GM12878 (cell line): ENCODE measurements around the gene CCL20. TPM values are rescaled to one million over a fixed set of nuclear protein-coding genes. Genes with fewer than 3 reads are reported as not detected.

Experiments
- BCLAF1 ChIP-seq: fragments of 450-650 bp; IDR thresholded peaks from 2 replicates; pipeline ENCODE4 v1.6.1; 2017; ENCODE audit warnings: antibody characterized with exemption, mild to moderate bottlenecking, moderate library complexity
- CBX5 ChIP-seq: sonication (generic); IDR thresholded peaks from 2 replicates; pipeline ENCODE4 v1.6.1; 2016; ENCODE audit warnings: low read depth, moderate library complexity, mild to moderate bottlenecking, inconsistent platforms
- CTCF ChIP-seq, 3 experiments: IDR thresholded peaks in 2 of 3; conservative IDR thresholded peaks in 1 of 3; 2 replicates each; pipeline ENCODE4 v1.5.1; 2011; ENCODE audit warnings: low read depth in 3 of 3, low read length in 3 of 3, mild to moderate bottlenecking in 3 of 3, control low read depth in 2 of 3, moderate library complexity in 2 of 3, inconsistent platforms in 1 of 3, mixed read lengths in 1 of 3; ENCODE audit not compliant: control insufficient read depth in 2 of 3, insufficient read depth in 1 of 3; ENCODE audit errors: extremely low read depth in 1 of 3
- EED ChIP-seq: sonication (generic); IDR thresholded peaks from 2 replicates; pipeline ENCODE4 v1.6.1; 2016; ENCODE audit warnings: antibody characterized with exemption, low read depth
- FOXK2 ChIP-seq: fragments of 450-650 bp; IDR thresholded peaks from 2 replicates; pipeline ENCODE4 v1.6.1; 2017; ENCODE audit warnings: mild to moderate bottlenecking, moderate library complexity
- LARP7 ChIP-seq: fragments of 450-650 bp; IDR thresholded peaks from 2 replicates; pipeline ENCODE4 v1.6.1; 2017; ENCODE audit warnings: mild to moderate bottlenecking
- MYC ChIP-seq: IDR thresholded peaks from 2 replicates; pipeline ENCODE4 v1.6.1; 2011; ENCODE audit warnings: mild to moderate bottlenecking, low read length, moderate library complexity, inconsistent platforms; ENCODE audit not compliant: insufficient read depth, insufficient replicate concordance, insufficient read length, severe bottlenecking
- NR2C2 ChIP-seq: IDR thresholded peaks from 2 replicates; pipeline ENCODE4 v1.6.1; 2011; ENCODE audit warnings: borderline replicate concordance, low read depth; ENCODE audit not compliant: control insufficient read depth, insufficient read length
- NR2F1 ChIP-seq: fragments of 450-650 bp; conservative IDR thresholded peaks from 2 replicates; pipeline ENCODE4 v1.6.1; 2017; ENCODE audit warnings: mild to moderate bottlenecking
- RB1 ChIP-seq: fragments of 450-650 bp; formaldehyde crosslinking; IDR thresholded peaks from 2 replicates; pipeline ENCODE4 v1.6.1; 2017; ENCODE audit warnings: mild to moderate bottlenecking, borderline replicate concordance
- RFX5 ChIP-seq: IDR thresholded peaks from 2 replicates; pipeline ENCODE4 v1.6.1; 2011; ENCODE audit warnings: low read depth, low read length, improper control_type of control experiment
- SMAD5 ChIP-seq: IDR thresholded peaks from 2 replicates; pipeline ENCODE4 v1.6.1; 2016; ENCODE audit warnings: antibody characterized with exemption, low read depth
- SMC3 ChIP-seq: IDR thresholded peaks from 2 replicates; pipeline ENCODE4 v1.6.1; 2011; ENCODE audit warnings: low read length, improper control_type of control experiment, borderline replicate concordance
- STAT3 ChIP-seq: IDR thresholded peaks from 2 replicates; pipeline ENCODE4 v1.6.1; 2011; ENCODE audit warnings: low read depth, low read length, improper control_type of control experiment
- TARDBP ChIP-seq: IDR thresholded peaks from 2 replicates; pipeline ENCODE4 v1.6.1; 2016; ENCODE audit warnings: borderline replicate concordance
- ZNF217 ChIP-seq: fragments of 450-650 bp; IDR thresholded peaks from 2 replicates; pipeline ENCODE4 v1.6.1; 2017; ENCODE audit warnings: antibody characterized with exemption, mild to moderate bottlenecking
- polyA plus RNA-seq, 11 experiments: library from polyadenylated mRNA; depleted of rRNA in 4 of 11; unstranded in 6 of 11; stranded (reverse) in 5 of 11; fragments of >200 nt; fragmentation: Nextera tagmentation in 4 of 11; fragmentation: Illumina TruSeq in 1 of 11; extraction: Ambion mirVana in 4 of 11; extraction: Trizol in 1 of 11; gene quantifications; 1 replicate in 1 of 11; 2 replicates in 10 of 11; pipeline versions ENCODE4 v1.2.1 to v1.2.3, GENCODE V29; 2011 to 2016; ENCODE audit warnings: inconsistent platforms in 2 of 11, missing spikeins in 2 of 11, low read depth in 1 of 11
- total RNA-seq, 4 experiments: library from RNA; depleted of rRNA in 3 of 4; stranded (reverse); fragments of >200 nt in 3 of 4; fragmentation: Illumina TruSeq in 1 of 4; extraction: Trizol in 1 of 4; gene quantifications; 2 replicates each; pipeline versions ENCODE4 v1.2.1 to v1.2.3, GENCODE V29; 2013 to 2021
- TF ChIP-seq, protein P1 (sequence below): fragments of 450-650 bp; IDR thresholded peaks from 2 replicates; pipeline ENCODE4 v1.6.1; 2017; ENCODE audit warnings: mild to moderate bottlenecking, moderate library complexity
- TF ChIP-seq, protein P2 (sequence below): fragments of 450-650 bp; IDR thresholded peaks from 2 replicates; pipeline ENCODE4 v1.6.1; 2016; ENCODE audit warnings: mild to moderate bottlenecking
- TF ChIP-seq, protein P3 (sequence below): fragments of 450-650 bp; conservative IDR thresholded peaks from 2 replicates; pipeline ENCODE4 v1.6.1; 2017; ENCODE audit warnings: mild to moderate bottlenecking, moderate library complexity

The CCL20 gene
- total and polyA plus RNA-seq, 10 of the 15 experiments (the other 5 are each of a cell fraction or from before 2014, with no cell fraction given) = 5.5 to 35.7 (median 15.6) TPM

DNA sequence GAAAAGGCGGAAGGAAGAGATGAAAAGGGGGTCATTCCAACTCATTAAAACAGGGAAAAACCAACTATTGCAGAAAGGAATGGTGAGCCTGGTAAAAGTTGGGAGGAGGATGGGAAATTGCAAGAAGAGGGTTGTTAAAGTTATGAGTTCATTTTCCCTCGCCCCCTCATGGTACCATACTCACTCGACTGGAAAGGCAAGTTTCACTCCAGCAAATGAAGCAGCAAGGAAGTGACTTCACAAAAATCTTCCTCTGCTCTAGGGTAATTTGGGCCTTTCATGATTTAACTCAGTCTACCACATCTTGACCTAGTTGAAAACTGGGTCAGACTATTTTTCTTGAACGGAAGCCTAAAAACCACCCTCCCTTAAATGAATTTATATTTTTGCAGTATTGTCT is 34.9 kb downstream of the CCL20 start (continued):
- TF ChIP-seq, protein P1, sequence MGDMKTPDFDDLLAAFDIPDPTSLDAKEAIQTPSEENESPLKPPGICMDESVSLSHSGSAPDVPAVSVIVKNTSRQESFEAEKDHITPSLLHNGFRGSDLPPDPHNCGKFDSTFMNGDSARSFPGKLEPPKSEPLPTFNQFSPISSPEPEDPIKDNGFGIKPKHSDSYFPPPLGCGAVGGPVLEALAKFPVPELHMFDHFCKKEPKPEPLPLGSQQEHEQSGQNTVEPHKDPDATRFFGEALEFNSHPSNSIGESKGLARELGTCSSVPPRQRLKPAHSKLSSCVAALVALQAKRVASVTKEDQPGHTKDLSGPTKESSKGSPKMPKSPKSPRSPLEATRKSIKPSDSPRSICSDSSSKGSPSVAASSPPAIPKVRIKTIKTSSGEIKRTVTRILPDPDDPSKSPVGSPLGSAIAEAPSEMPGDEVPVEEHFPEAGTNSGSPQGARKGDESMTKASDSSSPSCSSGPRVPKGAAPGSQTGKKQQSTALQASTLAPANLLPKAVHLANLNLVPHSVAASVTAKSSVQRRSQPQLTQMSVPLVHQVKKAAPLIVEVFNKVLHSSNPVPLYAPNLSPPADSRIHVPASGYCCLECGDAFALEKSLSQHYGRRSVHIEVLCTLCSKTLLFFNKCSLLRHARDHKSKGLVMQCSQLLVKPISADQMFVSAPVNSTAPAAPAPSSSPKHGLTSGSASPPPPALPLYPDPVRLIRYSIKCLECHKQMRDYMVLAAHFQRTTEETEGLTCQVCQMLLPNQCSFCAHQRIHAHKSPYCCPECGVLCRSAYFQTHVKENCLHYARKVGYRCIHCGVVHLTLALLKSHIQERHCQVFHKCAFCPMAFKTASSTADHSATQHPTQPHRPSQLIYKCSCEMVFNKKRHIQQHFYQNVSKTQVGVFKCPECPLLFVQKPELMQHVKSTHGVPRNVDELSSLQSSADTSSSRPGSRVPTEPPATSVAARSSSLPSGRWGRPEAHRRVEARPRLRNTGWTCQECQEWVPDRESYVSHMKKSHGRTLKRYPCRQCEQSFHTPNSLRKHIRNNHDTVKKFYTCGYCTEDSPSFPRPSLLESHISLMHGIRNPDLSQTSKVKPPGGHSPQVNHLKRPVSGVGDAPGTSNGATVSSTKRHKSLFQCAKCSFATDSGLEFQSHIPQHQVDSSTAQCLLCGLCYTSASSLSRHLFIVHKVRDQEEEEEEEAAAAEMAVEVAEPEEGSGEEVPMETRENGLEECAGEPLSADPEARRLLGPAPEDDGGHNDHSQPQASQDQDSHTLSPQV = no peak
- TF ChIP-seq CTCF (IDR thresholded peaks at IDR 0.05 in 2 of 3, conservative IDR thresholded peaks at IDR 0.05 in 1 of 3; ENCODE audit: control insufficient read depth in 2 of 3, extremely low read depth in 1 of 3, insufficient read depth in 1 of 3, low read depth in 3 of 3, low read length in 3 of 3) (no peak), EED (peak; percentile 89), SMAD5 (no peak), RFX5 (no peak), STAT3 (no peak), TARDBP (no peak; the same call in 1 of the 2 replicates), LARP7 (no peak), NR2F1 (peak; percentile 88), FOXK2 (no peak), NR2C2 (no peak), SMC3 (no peak), ZNF217 (no peak), RB1 (no peak), MYC (no peak), BCLAF1 (no peak), CBX5 (peak; percentile 51; the same call in 1 of the 2 replicates)
- TF ChIP-seq, protein P2, sequence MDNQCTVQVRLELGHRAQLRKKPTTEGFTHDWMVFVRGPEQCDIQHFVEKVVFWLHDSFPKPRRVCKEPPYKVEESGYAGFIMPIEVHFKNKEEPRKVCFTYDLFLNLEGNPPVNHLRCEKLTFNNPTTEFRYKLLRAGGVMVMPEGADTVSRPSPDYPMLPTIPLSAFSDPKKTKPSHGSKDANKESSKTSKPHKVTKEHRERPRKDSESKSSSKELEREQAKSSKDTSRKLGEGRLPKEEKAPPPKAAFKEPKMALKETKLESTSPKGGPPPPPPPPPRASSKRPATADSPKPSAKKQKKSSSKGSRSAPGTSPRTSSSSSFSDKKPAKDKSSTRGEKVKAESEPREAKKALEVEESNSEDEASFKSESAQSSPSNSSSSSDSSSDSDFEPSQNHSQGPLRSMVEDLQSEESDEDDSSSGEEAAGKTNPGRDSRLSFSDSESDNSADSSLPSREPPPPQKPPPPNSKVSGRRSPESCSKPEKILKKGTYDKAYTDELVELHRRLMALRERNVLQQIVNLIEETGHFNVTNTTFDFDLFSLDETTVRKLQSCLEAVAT = no peak
- TF ChIP-seq, protein P3, sequence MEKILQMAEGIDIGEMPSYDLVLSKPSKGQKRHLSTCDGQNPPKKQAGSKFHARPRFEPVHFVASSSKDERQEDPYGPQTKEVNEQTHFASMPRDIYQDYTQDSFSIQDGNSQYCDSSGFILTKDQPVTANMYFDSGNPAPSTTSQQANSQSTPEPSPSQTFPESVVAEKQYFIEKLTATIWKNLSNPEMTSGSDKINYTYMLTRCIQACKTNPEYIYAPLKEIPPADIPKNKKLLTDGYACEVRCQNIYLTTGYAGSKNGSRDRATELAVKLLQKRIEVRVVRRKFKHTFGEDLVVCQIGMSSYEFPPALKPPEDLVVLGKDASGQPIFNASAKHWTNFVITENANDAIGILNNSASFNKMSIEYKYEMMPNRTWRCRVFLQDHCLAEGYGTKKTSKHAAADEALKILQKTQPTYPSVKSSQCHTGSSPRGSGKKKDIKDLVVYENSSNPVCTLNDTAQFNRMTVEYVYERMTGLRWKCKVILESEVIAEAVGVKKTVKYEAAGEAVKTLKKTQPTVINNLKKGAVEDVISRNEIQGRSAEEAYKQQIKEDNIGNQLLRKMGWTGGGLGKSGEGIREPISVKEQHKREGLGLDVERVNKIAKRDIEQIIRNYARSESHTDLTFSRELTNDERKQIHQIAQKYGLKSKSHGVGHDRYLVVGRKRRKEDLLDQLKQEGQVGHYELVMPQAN = 0 out of 2 replicates have a peak, but pooled peaks have one; percentile 11
